Measurements from ENCODE around the gene FCHO2.

- TF ChIP-seq CTCF (conservative IDR thresholded peaks at IDR 0.05; ENCODE audit: low read depth, low read length) (no peak), EZH2 (IDR thresholded peaks at IDR 0.05; ENCODE audit: borderline replicate concordance, low read depth, low read length, poor library complexity, severe bottlenecking) (no peak)
These were observed 110.6 kb downstream of the FCHO2 start for GRCh38 chr5:73066466-73066865.

Measured in A673 (cell line).